Stimulated activated CD4-positive, alpha-beta T cell treated with anti-CD3 and anti-CD28 coated beads, Interleukin-15, amount 100 ng/mL, for 48 hours (primary cell): ENCODE measurements around the gene SLC66A2.
A peak's percentile ranks its signal among the peaks of the same experiment; 100 is the strongest.
"Not testable (repeated sequence)": the region's sequence is repeated elsewhere in the genome, so short reads cannot be mapped to it uniquely, and the experiment has no call there.

ENCODE experiments used
- DNase-seq, 2 donors: peaks; one replicate each; pipeline ENCODE4 v3.0.0-alpha.2; 2020; ENCODE audit warnings: low read depth in 2 of 2

SLC66A2 gene

GRCh38 chr18:79971211-79971952, 19.9 kb upstream of the SLC66A2 start:
- no peak for DNase-seq

- DNase-seq = no peak
Measured at GRCh38 chr18:79970419-79971133, 19.1 kb upstream of the SLC66A2 start.

- no peak for DNase-seq
Measured at GRCh38 chr18:79965119-79965902, 13.9 kb upstream of the SLC66A2 start.

GRCh38 chr18:79964330-79965118, 13.1 kb upstream of the SLC66A2 start, which contains the start of gene HSBP1L1:
Gene HSBP1L1, plus strand, starts transcription at chr18:79964643. Its CDS starts 93 bp downstream, at chr18:79964736.
- peak; percentile 57 to 59 for DNase-seq

- DNase-seq = no peak
Measured at GRCh38 chr18:79963658-79964329, 12.3 kb upstream of the SLC66A2 start.

GRCh38 chr18:79962835-79963657, 11.6 kb upstream of the SLC66A2 start:
- DNase-seq = peak in 1 of 2 donors; percentile 34

GRCh38 chr18:79962311-79962710, 10.9 kb upstream of the SLC66A2 start:
- no peak for DNase-seq

GRCh38 chr18:79961527-79962291, 10.3 kb upstream of the SLC66A2 start:
- no peak for DNase-seq

- no peak for DNase-seq
Measured at GRCh38 chr18:79960921-79961526, 9.6 kb upstream of the SLC66A2 start.

GRCh38 chr18:79960161-79960801, 8.8 kb upstream of the SLC66A2 start:
- DNase-seq = not testable (repeated sequence)

- no peak for DNase-seq
Measured at GRCh38 chr18:79958981-79959380, 7.5 kb upstream of the SLC66A2 start.

- no peak for DNase-seq
Measured at GRCh38 chr18:79956276-79956675, 4.8 kb upstream of the SLC66A2 start.

- DNase-seq = no peak
Measured at GRCh38 chr18:79955302-79956075, 4.0 kb upstream of the SLC66A2 start.

- DNase-seq = no peak
Measured at GRCh38 chr18:79954791-79955190, 3.3 kb upstream of the SLC66A2 start.

- DNase-seq = no peak
Measured at GRCh38 chr18:79953971-79954651, 2.7 kb upstream of the SLC66A2 start.

GRCh38 chr18:79952996-79953559, 1.6 kb upstream of the SLC66A2 start:
- no peak for DNase-seq
